Activated gamma-delta T cell treated with anti-CD3 and anti-CD28 coated beads, Interleukin-2, amount 50 U/mL, for 16 hours (primary cell): ENCODE results near the gene LRIG1.

Experiments
- DNase-seq: peaks from one replicate; pipeline ENCODE4 v3.0.0-alpha.2; 2020; ENCODE audit warnings: low read depth

The LRIG1 gene, protein sequence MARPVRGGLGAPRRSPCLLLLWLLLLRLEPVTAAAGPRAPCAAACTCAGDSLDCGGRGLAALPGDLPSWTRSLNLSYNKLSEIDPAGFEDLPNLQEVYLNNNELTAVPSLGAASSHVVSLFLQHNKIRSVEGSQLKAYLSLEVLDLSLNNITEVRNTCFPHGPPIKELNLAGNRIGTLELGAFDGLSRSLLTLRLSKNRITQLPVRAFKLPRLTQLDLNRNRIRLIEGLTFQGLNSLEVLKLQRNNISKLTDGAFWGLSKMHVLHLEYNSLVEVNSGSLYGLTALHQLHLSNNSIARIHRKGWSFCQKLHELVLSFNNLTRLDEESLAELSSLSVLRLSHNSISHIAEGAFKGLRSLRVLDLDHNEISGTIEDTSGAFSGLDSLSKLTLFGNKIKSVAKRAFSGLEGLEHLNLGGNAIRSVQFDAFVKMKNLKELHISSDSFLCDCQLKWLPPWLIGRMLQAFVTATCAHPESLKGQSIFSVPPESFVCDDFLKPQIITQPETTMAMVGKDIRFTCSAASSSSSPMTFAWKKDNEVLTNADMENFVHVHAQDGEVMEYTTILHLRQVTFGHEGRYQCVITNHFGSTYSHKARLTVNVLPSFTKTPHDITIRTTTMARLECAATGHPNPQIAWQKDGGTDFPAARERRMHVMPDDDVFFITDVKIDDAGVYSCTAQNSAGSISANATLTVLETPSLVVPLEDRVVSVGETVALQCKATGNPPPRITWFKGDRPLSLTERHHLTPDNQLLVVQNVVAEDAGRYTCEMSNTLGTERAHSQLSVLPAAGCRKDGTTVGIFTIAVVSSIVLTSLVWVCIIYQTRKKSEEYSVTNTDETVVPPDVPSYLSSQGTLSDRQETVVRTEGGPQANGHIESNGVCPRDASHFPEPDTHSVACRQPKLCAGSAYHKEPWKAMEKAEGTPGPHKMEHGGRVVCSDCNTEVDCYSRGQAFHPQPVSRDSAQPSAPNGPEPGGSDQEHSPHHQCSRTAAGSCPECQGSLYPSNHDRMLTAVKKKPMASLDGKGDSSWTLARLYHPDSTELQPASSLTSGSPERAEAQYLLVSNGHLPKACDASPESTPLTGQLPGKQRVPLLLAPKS

DNA sequence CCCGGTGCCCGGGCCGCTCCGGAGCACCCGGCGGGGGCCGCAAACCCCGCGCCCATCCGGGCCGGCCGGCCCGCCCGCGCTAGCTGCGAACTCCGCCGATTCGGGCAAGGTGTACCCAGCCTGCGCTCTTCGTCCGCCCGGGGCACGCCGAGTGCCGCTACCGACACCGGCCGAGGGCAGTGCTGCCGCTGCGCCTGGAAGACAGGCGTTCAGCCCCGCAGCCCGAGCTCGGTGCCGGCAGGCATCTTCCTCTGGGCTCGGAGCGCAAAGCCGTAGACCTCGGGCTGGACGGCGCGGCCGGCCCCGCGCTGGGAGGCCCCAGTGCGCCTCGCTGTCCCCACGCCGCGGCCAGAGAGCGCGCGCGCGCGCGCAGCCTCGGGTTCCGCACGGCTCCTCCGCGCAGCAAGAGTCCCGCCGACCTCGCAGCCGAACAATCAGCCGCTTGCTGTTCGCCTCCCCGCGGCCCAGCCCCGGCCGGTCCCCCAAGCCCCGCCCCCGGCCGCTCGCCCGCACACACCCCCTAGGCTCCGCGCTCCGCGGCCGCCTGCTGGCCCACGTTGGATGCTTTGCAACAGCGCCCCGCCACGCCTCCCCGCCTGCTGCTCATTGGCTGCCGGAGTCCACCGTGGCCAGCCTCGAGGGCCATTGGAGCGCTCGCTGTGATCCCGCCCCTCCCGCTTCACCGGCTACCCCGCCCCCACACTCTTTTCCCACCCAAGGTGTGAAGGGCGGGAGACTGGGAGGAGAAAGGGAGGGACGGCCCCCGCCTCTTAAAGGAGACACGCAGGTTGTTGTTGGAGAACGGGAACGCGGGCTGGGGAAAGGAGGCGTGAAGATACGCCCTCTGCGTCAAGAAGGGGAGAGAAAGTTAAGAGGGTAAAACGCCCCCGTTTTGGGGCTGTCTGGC is at the start of gene LRIG1:
Gene LRIG1, minus strand, starts transcription at position 447 of the 907 bp plus-strand sequence. CDS start 615 bp downstream, outside the sequence.
- DNase-seq = peak; percentile 97

DNA sequence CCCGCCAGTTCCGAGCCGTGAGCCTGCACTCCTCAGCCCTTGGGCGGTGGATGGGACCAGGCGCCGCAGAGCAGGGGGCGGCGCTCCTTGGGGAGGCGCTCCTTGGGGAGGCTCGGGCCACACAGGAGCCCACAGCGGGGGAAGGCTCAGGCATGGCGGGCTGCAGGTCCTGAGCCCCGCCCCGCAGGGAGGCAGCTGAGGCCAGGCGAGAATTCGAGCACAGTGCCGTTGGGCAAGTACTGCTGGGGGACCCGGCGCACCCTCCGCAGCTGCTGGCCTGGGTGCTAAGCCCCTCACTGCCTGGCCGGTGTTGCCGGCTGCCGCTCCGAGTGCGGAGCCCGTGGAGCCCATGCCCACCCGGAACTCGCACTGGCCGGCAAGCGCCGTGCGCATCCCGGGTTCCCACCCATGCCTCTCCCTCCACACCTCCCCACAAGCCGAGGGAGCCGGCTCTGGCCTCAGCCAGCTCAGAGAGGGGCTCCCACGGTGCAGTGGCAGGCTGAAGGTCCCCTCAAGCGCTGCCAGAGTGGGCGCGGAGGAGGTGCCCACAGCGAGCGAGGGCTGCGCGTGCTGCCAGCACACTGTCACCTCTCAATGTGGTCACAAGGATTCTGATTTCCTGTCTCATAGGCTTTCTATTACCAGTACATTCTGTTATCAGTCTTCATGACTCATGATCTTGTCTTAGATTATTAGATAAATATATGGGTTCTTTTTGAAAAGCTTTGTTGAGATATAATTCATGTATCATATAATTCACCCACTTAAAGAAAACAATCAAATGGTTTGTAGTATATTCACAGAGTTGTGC is 44.0 kb upstream of the LRIG1 start:
- DNase-seq = no peak

DNA sequence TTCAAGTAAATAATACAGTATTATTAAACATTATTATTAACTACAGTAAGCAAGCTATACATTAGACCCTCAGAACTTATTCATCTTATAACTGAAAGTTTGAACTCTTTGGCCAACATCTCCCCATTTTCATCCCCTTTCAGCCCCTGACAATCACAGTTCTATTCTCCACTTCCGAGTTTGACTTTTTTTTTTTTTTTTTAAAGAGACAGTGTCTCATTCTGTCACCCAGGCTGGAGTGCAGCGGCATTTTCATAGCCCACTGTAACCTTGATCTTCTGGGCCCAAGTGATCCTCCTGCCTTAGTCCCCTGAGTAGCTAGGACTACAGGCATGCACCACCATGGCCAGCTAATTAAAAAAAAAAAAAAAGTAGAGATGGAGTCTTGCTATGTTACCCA is 41.3 kb upstream of the LRIG1 start:
- no peak for DNase-seq

DNA sequence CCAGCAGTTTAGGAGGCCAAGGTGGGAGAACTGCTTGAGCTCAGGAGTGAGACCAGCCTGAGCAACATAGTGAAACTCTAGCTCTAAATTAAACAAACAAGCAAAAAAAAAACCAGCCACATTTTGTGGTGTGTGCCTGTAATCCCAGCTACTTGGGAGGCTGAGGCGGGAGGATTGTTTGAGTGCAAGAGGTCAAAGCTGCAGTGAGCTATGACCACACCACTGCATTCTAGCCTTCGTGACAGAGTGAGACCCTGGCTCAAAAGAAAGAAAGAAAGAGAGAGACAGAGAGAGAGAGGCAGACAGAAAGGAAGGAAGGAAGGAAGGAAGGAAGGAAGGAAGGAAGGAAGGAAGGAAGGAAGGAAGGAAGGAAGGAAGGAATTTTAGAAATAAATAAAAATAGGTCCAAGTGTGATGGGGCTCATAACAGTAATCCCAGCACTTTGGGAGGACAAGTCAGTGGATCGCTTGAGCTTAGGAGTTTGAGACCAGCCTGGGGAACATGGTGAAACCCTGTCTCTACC is 38.7 kb upstream of the LRIG1 start:
- DNase-seq = no peak

DNA sequence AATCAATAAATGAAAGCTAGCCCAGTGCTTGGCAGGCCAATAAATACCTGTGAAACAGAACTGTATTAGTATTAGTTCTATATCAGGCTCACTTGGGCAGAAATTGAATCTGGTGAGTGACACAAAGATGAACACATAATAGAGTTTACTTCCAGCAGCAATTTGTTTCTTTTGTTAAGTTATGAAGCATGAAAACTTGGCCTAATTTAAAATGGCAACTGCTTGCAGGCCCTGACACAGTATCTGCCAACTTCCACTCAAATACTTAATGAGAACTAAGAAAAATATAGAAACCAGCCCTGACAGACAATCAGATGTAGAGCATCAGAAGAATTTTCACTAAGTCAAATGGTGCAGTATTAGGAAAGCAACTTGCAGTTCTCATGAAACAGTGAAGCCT is 37.6 kb upstream of the LRIG1 start:
- DNase-seq = no peak

DNA sequence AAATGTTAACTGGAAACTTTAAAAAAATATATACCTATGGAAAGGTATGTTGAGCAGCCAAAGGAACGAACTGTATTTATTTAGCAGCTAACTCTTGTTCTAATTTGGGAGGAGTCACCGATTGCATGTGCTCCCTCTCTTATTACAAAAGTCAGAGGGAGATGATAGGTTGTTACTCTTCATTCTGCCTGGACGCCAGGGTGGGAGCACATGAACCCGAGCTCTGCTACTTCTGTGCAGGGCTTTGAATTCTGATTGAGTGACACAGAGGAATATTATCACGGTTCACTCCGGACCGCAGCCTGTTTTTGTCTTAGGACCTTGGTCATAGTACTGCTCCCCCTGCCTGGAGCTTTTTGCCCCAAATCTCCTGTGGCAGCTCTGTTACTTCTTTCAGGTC is 36.9 kb upstream of the LRIG1 start:
- DNase-seq = no peak

DNA sequence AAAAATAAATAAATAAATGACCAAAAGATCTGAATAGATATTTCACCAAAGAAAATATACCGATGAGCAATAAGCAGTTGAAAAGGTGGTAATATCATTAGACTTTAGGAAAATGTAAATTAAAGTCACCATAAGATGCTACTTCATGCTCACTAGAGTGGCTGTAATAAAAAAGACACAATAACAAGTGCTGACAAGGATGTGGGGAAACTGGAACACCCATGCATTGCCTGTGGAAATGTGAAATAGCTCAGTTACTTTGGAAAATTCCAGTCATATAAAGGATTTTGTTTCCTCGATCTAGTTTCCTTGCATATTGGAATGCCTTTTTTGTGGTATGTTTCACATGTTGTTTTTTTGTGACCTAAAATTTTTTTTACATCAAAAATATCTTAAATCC is 36.0 kb upstream of the LRIG1 start:
- DNase-seq = no peak

DNA sequence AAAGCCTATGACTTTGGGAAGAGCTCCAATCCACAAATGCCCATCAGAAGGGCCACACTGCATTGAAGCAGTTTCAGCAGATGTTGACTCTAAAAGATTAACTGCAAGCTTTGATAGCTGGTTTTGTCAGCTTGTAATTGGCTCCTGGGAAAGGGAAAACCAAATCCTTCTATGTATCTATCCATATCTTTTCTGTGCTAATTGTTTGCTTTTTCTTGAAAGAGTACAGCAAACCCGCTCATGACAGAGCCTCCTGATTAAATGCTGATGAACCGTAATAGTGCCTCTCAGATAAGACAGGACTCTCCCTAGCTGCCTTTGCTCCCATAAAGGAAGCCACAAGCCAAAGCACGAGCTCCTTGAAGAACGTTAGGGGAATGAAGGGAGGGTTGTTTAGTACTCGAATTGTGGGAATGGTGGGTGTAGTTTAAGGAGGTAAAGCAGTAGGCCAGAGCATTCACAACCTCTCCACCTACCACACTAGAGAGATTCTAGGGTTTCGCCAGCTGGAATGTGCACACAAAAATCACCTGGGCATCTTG is 33.6 kb upstream of the LRIG1 start:
- no peak for DNase-seq

DNA sequence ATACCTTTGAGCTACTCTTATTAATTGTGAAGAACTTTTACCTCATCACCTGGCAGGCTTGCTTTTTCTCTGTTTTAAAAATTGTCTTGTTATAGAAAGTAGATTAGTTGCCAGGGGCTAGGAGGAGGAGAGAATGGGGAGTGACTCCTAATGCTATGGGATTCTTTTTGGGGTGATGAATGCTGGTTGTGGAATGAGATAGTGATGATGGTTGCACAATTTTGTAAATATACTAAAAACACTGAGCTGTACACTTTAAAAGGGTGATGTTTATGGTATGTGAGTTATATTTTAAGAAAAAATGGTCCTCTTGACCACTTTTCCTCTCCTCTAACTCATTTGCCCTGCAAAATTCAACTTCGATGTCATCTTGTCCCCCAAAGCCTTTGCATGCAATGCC is 31.8 kb upstream of the LRIG1 start:
- no peak for DNase-seq

DNA sequence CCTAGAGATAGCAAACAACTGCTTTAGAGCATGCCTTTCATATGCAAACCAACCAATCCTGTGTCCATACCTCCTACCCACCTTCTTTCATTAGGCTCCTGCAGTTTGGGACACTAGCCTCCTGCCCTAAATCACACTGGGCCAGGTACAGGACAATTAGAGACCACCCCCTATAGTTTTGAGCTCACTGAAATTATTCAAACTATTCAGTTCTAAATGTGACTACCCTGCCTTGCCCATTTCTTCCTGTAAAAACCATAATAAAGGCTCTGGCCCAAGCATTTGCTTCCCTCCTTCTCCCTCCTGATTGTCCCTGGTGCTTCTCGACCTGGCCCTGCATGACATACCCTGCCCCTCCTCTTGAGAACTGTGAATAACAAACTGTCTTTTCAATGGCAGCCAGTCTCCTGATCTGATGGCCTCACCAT is 31.4 kb upstream of the LRIG1 start:
- no peak for DNase-seq

DNA sequence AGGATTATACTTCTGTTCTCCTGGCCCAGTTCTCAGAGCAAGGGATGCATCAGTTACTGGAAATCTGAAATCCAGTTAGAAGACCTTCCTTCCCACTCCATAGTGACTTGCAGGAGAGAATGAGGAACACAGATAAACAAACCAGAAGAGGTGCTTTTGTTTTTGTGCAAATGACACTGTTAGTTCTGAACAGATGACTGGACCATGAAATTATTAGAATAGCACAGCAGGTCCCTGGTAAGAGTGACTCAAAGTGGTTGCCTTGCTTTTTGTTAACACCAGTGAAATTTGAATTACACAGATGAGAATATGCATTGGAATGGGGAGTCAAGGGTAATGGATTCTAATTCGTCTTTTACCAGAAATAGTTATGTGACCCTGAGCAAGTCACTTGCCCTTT is 30.4 kb upstream of the LRIG1 start:
- DNase-seq = no peak

DNA sequence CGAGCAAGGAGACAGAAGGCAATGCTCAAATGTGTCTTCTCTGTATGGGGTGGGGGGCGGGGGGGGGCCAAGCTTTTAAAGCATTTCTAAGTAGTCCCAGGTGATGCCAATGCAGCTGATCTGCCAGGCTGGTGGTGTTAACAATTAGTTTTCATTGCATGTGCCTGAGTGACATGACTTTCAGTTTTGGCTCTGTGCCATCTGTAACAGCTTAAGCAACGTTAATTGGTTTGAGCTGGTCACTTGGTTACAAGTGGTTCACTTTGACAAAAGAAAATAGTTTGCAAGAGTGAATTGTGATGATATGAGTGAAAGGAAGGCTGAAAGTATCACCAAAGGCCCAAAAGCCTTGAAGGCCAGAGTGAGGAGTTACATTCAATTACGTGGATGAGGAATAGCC is 26.4 kb upstream of the LRIG1 start:
- DNase-seq = no peak

DNA sequence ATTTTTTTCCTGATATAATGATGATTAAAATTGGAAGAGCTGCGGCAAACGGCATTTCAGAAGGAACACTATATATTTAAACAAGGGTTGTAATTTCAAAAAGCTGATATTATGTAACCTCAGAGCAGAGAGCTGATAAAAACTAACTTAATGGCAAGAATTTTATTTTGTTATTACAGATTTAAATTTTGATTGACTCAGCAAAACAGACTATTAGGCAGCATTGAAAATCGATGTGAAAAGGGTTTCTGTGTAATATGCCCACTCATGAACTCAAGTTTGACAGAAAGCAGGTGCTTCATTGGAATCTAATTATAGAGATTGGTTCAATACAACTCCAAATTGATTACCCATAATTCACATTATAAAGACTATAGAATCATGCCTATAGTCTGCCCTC is 24.9 kb upstream of the LRIG1 start:
- no peak for DNase-seq

DNA sequence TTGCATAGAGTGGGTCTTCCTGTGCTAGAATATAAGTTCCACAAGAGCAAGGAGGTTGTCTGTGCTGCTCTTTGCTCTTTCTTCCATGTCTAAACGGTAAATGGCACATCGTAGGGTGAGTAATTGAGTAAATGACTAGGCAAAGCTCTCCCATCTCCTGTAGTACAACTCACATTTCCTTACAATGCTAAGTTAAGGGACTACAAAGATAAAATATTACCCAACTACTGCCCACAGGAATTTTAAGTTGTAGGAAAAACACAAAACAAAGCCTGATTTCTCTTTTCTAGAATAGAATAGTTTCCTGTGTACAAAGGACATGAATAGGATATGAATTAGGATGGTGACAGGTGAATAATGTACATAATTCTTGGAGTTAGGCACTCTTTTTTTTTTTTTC is 19.9 kb upstream of the LRIG1 start:
- no peak for DNase-seq

DNA sequence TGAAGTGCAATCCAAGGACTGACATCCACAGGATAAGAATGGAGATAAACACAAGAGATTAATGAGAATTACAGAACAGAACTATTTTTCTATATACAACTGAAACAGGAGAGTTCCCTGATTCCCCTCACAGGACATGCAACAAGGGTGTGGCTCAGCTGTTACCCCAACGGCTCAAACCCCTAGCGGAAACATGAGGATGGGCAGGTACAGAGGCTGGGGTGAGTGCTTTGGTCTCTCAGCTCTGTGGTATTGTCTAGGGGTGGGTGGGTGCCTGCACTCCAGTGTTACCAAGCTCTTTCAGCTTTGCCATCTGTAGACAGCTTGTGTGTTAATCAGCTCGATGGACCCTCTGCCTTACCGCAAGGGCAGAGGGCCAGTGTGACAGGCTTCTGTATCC is 17.8 kb upstream of the LRIG1 start:
- DNase-seq = no peak

DNA sequence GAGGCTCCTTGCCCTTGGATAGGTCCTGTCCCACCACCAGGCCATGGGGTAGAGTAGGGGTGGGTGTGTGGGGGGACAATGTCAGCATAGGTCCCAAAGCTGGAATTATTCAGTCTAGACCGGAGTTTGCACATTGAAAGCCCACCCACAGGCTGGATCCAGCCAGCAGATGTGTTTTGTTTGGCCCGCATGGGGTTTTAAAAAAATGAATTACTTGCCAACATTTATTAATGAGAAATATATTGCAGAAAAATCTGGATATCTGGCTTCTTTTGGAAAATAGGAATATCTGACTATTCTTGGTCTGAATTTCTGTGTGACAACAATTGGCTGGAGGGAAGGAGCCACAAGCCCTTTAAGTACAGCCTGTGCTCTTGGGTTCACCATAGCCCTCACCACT is 17.3 kb upstream of the LRIG1 start:
- no peak for DNase-seq

DNA sequence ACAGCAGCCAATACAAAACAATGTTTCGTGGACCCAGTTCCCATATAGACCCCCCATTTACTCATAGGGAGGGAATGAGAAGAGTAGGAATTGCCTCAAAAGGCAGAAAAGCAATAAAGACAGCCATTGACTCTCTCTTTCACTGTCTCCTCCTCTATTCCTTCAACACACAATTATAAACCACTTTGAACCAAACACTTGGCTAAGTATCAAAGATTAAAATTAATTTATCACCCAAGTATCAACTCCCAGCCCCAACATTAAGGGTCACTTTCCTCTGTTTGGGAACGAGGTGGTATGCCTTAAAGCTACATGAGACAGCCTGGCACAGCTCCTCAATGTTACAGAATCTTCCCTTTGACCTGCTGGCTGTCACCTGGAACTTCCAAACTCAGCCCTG is 16.4 kb upstream of the LRIG1 start:
- no peak for DNase-seq

DNA sequence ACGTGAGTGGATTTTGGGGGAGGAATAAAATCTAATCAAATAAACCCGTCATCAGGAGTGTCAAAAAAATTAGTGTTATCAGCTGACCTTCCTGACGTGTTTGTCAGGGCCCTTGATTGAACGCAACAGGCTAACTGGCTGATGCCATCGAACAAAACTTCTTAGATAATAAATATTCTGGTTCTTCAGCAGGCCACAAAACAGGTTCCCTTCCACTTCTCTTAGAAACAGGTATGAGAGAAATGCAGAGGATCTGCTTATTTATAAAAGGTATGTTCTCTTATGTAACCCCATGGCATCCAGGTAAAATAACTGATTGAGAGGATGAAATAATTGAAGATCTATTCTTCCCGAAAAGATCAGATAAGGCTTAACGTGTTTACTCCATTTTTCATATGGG is 7.6 kb upstream of the LRIG1 start:
- DNase-seq = no peak

DNA sequence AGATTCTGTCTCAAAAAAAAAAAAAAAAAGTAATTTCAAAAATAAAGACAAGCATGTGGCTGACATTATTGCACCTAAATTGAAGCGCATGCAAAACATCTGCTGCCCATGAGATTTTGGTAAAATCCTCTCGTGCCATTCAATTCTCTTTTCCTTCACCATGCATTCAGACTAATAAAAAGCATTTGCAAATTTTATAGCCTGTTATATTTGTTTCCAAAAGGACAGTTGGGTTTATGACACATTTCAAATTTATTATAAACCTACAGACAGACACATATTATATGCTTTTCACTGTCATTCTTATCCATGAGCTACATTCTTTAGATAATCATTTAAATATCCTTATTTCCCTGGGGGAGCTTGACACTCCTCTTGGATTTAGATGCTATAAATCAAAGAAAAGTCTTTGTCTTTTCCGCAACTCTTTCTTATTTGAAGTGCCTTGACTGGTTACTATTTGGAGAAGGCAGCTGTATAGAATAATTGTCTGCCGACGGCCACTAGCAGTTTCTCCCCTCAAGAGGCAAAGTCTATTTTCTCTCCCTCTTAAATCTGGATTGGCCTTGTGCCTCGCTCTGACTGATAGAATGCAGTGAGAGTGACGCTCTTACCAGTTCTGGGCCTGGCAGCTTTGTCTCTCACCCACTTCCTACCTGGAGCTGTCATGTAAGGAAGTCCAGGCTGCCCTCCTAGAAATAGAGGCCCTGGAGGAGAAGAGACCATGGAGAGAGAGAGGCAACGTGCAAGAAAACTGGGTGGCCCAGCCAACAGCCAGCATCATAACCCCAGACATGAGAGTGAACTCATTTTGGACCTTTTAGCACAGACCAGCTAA is 6.8 kb upstream of the LRIG1 start:
- DNase-seq = no peak
